GM18519 (cell line): ENCODE results near the gene FAM53A.
"Not testable (repeated sequence)": the region's sequence is repeated elsewhere in the genome, so short reads cannot be mapped to it uniquely, and the experiment has no call there.

ENCODE experiments used
- ATAC-seq: cut with Tn5 transposase; IDR thresholded peaks from one replicate; pipeline ENCODE4 v1.9.1; 2021; ENCODE audit warnings: mild to moderate bottlenecking, moderate library complexity; ENCODE audit not compliant: unreplicated experiment, low FRiP score

Gene FAM53A

DNA sequence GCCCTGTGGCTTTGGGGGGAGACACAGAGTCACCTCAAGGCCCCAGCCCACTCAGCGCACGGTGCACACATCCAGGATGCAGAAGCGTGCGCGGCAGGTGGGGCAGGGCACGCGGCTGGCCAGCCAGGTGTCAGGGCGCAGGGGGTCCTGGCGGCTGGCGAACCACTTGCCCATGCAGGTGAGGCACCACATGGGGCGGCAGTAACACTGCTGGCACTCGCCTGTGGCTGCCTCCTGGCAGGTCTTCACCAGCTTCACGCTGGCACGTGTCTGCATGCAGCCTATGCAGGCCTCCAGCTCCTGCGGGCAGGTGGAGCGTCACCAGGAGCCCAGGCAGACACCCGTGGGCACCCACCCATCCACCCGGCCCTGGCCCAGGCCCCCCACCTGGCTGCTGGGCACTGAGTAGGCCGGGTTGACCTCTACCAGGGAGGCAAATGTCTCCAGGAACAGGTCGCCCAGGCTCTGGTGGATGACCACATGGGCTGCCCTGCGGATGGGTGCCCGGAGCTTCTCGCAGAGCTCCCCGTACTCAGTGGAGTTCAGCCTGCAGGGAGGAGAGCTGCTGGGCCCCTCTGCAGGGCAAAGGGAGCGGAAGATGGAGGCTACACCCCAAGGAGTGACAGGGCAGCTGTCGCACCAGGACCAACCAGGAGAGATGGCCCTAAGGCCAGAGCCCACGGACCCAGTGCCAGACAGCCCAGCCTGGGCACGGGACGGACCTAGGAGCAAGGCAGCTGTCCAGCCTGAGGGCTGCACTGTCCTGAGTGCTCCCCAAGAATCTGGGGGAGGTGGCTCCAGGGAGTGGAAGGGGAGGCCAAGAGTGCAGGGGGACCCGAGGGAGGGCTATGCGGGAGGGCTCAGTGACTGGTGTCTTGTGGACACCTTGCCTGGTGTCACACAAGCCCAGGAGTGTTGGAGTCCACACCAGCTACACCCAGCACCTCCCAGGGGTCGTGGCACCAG is 33.3 kb upstream of the FAM53A start:
- no peak for ATAC-seq

DNA sequence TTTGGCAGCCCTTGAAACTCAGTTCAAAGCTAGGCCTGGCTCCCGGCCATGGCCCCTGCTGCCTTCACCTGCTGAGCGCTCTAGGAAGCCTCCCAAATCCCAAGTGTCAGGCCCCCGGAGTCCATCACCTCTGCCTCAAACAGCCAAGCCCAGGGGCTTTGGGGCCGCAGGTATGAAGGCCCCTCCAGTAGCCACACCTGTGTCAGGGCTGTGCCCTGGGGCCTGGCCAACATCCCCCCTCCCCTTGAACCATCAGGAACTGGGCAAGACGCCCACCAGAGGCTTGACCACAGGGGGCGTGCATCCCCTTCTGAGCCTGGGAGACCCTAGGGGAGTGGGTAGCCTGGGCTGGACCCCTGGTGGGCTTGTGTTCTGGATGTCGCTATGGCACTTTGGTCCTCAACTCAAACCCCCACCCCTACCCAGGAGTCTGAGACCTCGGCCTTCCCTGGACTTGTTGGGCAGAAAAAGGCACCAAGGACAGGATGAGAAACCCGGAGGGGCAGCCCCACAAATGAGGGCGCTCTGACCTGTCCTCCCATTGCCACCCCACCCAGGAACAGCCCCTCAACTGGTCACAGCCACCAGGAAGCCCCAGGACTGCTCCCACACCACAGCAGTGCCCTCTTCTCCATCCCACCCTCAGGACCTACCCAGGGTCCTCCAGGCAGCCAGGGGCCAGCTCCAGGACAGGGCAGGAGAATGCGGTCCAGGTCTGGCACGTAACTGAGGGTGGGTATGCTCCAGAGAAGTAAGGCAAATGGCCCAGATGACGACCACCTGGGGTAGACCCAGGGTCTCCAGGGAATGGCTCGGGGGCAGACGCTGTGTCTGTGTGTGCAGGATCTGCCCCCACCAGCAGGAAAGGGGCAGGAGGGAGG is 32.2 kb upstream of the FAM53A start:
- no peak for ATAC-seq

DNA sequence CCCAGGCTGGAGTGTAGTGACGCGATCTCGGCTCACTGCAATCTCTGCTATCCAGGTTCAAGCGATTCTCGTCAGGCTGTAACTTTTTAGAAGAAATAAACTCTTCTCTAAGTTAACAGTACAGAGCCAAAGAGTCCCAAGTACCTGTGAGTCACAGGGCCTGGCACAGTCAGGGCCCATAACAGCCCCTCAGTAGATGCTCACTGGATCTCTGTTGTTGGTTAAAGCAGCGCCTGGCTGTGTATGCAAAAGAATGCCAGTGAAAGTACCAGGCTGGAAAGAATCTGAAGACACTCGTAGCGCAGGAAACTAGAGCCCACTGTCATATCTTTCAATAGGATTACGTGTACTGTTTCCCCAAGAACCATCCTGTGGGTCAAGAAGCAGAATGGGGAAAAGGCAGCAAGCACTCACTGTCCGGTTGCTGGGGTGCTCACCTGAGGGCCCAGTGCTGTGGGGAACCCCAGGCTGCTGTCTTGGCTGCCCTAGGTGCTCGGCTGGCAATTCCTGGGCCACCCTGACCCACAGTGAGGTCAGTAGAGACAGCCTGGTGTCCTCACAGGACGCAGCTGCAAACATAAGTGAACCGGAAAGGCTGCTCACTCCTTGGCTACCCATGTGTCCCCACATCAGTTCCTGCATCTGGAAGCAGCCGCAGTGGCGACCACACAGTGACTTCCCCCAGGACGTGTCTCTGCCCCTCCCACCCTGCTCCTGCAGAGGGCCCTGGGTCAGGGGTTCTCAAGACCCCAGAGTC is 31.1 kb upstream of the FAM53A start:
- ATAC-seq, result no peak

DNA sequence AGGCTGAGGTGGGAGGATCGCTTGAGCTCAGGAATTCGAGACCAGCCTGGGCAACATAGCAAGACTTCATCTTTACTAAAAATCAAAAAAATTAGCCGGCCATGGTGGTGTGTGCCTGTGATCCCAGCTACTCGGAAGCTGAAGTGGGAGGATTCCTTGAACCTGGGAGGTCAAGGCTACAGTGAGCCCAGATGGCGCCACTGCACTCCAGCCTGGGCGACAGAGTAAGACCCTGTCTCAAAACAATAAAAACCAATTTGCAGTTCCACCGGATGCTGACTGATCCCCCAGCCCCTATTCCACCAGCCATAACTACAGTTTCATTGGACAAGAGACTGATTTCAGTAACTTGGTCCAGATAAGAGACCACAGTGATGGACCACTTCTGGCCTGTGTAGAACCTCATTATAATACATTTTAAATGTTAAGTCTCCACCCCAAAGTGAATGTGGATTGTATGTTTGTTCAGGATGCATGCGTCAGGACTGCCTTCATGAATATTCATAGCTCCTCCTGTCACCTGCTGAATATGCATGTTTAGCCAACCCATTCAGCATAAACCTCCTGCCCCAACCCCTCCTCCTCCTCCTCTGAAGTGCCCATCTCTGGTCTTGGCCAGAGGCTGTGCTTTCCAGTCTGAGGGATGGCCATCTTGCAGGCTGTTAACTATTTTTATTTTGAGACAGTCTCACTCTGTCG is 30.3 kb upstream of the FAM53A start:
- no peak for ATAC-seq

DNA sequence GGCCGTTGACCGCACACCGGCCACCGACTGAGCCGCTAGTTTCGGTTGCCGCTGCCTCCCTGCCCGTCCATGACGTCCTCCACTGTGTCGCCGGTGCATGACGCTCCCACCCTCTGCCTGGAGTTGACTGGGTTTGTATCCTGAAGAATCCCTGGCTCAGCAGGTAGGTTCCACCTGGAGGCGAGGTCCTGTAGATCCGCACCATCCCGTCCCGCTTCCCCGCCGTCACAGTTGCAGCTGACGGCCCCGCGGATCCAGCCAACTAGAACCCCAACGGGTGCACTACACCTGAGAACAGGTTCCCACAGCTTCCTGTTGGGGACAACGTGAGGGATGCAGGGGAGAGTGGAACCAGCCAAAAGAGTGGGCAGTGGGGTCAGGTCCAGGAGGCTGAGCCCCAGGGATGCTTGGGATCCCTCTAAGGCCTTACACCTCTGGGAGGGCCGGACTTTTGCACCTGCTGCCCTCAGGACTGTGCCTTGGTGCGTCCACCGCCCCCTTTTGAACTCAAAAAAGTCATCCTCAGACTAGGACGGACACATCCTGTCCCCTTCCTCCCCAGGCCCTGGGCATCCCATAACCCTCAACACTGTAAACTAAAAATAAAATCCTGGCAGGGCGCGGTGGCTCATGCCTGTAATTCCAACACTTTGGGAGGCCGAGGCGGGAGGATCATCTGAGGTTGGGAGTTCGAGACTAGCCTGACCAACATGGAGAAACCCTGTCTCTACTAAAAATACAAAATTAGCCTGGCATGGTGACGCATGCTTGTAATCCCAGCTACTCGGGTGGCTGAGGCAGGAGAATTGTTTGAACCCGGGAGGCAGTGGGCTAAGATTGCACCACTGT is 29.1 kb upstream of the FAM53A start:
- ATAC-seq, result no peak

DNA sequence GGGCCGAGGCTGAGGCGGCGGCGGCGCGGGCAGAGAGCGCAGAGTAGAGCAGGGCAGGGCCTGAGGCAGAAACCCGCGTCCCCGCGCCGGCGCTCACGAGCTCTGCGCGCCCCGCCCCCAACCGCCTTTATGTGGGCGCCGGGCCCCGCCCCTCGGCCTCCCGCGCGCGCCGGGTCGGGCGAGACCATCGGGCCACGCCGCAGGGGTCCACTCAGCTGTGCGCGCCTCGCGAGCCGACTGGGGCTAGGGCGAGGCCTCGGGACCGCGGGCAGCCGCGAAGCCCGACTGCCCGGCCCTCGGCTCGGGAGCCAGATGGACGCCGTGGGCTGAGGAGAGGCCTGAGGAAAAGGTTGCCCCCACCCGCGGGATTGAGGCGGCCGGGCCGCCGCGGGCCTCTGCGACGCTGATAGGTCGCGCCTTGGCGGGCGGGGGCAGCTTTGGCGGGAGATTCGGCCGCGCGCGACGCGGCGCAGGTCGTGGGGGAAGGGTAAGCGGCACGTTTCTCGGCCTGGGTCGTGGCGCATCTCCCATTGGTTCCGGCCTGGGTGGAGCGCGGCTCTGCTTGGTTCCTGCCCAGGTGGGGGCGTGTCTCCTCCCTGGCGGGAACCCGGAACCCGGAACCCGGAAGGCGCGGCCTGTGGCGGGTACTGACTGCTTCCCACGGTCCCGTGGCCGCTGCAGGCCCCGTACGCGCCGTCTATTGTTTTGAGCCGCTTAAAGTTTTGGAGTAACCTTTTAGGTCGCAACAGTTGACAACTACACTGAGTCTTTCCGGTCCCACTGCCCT is 28.3 kb upstream of the FAM53A start, which contains the start of gene SLBP:
TSS of gene SLBP (minus strand) at position 104 of the 787 bp plus-strand sequence. CDS start 131 bp downstream, outside the sequence.
- ATAC-seq, result peak; percentile 50

DNA sequence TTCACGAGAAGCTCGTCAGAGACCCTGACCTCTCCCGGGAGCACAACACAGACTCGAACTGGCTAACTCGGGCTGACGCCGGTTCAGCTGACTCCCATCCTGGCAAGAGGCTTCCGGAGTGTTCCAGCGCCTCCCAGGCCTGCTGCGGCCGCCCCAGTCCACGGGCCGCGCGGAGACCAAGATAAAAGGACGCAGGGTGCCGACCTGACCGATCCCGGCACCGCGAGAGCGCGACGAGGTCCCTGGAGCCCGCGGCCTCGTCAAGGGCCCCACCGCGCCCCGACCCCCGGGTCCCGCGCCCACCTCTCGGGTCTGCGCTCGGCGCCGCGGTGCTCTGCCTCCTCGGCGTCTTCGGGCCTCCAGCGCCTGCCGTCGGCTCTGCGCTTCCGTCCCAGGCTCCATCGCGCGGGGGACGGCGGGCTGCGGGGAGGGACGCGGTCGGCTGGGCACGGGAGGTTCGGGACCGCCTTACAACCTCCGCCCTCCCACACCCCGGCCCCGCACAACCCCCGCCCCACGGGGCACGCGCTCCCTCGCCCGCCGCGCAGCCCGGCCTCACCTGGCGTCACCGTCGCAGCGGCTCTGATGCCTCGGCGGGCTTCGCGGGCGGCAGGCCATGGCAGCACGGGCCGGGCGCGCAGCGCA is 27.6 kb upstream of the FAM53A start:
- peak; percentile 0 for ATAC-seq

DNA sequence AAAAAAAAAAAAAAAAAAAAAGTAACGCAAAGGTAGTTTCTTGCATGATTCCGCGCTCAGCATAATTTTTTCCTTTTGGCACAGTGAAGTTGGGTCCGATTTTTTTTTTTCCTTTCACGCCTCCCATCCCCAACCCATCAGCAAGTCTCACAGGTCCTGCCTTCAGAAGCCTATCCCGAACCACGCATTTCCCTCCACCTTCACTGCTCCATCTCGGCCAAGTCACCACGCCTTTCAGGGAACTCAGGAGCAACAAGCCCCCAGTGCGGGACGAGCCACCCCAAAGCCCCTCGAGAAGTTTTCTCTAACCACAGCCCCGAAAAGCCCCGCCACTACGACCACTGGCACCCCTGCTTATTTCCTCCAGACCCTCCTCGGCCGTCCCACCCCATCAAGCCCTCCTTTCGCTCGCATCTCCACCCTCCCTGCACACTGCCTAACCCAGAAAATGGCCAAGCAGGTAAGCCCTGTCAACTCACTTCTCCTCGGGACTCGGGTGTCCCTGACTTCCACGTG is 27.0 kb upstream of the FAM53A start:
- no peak for ATAC-seq

DNA sequence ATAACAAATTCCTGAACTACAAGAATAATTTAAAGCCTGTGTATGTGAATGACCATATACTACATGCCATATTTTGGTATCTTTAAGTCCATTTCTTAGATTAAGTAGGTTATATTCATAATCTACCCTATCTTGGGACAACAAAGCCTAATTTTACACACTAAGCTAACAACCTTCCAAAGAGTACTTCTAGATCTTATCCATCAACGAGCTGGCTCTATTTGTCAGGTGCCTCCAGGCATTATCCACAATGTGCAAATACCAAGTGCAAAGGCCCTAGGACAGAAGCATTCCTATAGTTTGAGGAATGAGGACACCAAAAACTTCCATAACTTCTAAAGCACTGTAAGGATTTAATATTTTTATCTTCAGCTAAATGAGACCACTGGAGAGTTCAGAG is 24.5 kb upstream of the FAM53A start:
- no peak for ATAC-seq

DNA sequence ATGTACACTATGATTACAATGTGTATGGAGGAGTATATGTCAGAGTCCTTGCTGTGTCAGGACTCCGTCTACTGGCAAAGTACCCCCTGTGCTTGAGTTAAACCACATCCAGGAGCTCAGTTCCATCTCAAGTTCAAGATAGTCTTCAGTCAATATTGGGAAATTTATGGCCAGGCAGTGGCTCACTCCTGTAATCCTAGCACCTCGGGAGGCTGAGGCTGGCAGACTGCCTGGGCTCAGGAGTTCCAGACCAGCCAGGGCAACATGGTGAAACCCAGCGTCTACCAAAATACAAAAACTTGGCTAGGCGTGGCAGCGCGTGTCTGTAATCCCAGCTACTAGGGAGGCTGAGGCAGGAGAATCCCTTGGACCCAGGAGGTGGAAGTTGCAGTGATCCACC is 22.2 kb upstream of the FAM53A start:
- ATAC-seq, result no peak

DNA sequence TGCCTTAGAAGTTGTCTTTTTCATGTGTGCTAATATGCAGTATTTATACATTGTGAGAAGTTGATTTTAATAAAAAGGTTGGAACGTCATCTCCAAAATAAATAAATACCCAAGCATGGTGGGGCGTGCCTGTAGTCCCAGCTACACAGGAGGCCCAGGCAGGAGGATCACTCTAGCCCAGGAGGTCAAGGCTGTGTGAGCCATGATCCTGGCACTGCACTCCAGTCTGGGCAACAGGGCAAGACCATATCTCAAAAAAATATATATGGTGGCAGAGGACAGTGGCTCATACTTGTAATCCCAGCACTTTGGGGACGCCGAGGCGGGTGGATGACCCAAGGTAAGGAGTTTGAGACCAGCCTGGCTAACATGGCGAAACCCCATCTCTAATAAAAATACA is 21.6 kb upstream of the FAM53A start:
- no peak for ATAC-seq

DNA sequence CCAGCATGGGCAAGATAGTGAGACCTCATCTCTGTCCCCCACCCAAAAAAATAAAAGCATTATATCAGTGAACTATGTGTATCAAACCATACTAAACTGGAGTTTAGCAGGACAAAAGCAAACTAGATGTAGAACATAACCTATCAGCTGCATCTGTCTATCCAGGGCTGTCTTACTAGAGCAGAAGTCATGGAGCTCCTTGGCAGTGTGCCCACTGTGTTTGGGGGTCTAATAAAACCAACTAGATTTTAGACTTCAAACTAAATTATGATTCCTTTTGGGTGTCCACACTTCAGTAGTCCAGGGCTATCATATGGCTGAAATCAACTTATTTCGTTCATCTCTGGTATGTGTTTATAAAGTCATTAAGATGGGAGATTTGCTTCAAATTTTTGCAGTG is 19.8 kb upstream of the FAM53A start:
- ATAC-seq, result no peak

DNA sequence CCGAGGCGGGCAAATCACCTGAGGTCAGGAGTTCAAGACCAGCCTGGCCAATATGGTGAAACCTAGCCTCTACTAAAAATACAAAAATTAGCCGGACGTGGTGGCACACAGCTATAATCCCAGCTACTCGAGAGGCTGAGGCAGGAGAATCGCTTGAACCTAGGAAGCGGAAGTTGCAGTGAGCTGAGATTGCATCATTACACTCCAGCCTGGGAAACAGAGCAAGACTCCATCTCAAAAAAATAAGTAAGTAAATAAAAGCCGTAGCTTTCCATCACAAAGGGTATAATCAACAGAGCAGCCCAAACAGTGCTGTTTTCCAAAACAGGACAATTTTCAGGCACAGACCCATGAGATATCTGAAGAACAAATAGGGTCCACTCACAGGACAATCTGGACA is 17.6 kb upstream of the FAM53A start:
- ATAC-seq, result not testable (repeated sequence)

DNA sequence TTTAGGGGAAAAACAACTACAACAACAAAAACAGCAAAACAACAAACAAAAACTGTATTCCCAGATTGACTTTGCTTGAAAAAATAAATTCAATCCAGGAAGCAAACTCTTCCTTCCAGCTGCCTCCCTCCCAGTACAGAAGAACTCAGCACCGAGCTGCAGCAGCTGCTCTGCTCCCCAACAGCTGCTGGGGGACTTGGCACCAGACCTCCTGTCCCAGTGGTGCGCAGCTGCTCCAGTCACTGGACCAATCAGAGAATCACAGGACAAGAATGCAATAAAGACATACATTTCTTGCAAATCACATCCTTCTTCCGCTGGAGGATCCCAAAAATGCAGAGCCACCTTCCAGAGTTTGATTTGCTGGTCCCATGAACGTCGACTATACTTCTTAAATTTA is 11.8 kb upstream of the FAM53A start:
- ATAC-seq, result no peak

DNA sequence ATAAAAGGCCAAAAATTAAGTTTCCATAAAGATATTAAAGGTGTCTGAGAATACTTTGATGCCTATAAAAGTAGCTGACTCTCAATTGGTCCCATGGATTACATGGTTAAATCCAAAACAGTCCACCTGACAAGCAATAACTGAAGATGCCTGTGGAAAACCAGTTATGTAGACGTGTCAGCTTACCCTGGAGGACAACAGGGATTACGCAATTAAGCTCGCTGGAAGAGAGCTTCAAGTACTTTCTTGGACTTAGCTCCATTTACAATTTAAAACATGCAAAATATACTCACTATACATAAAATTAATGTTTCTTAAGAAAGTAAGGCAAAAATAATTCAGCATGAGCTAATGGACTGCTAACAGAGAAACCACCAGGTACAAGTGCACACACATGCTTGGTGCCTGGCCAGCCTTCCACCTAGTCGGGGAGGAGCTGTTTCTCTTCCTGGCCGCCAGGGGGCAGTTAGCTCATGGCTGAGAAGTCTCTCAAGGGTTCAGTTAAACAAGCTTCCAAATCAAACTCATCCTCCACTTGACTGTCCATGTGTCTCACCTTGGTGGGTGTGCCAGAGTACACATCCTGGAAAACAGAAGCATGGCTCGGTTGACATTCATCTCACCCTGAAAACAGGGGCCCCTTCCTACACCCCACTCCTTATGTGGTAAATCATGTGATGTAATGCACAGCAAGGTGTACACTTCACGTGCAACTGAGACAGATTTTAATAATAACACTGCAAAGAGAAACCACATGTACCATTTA is 9.2 kb upstream of the FAM53A start:
- ATAC-seq, result peak; percentile 68

DNA sequence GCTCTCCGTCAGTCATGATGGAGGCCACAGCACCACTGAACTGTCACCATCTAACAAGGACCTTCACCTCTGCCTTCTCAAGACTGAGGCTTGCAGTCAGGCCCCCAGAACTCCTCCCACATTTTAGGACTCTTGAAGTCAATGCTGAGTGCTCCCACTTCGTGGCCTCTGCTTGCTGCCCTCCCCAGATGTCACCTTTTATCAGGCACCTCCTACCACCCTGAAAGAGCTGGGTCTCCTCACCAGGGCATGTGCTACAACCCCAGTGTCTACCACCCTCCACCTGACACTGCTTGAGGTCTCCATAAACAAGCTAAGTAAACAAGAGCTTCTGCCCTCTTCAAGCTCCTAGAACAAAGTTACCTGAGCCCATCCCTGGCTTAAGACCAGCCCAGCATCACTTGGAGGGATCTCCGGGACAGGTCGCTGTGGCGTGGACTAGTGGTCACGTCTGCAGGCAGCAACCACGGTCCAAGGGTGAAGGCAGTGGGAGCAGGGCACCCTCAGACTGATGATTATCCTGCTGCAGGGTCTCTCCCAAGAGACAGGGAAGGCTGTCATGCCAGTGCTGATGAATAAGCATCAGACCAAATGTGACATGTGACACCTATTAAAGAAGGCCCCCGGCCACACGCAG is 7.7 kb upstream of the FAM53A start:
- ATAC-seq, result no peak
